Panc1 (cell line): ENCODE measurements around the gene CLDN5.

ENCODE experiments used
- CTCF ChIP-seq: fragments of 450-650 bp; IDR thresholded peaks from 2 replicates; pipeline ENCODE4 v1.5.1; 2017; ENCODE audit warnings: mild to moderate bottlenecking
- POLR2AphosphoS5 ChIP-seq: IDR thresholded peaks from 2 replicates; pipeline ENCODE4 v1.6.1; 2012; ENCODE audit warnings: mild to moderate bottlenecking, low read depth, low read length, moderate library complexity
- REST ChIP-seq, 2 experiments: IDR thresholded peaks; 2 replicates each; pipeline ENCODE4 v1.6.1; 2011 to 2012; ENCODE audit warnings: low read depth in 2 of 2, control low read depth in 1 of 2, low read length in 1 of 2, mild to moderate bottlenecking in 1 of 2, moderate library complexity in 1 of 2; ENCODE audit not compliant: insufficient read depth in 1 of 2
- SIN3A ChIP-seq: IDR thresholded peaks from 2 replicates; pipeline ENCODE4 v1.6.1; 2012; ENCODE audit warnings: low read depth, mild to moderate bottlenecking, low read length, moderate library complexity, borderline replicate concordance; ENCODE audit not compliant: insufficient read depth
- TCF7L2 ChIP-seq: IDR thresholded peaks from 2 replicates; pipeline ENCODE4 v1.6.1; 2011; ENCODE audit warnings: mild to moderate bottlenecking, low read depth, low read length, inconsistent platforms

- TF ChIP-seq CTCF (no peak), TCF7L2 (no peak), REST (IDR thresholded peaks at IDR 0.05; ENCODE audit: insufficient read depth in 1 of 2, low read depth in 2 of 2, low read length in 1 of 2) (no peak), POLR2AphosphoS5 (no peak), SIN3A (no peak)
These were observed 5.6 kb downstream of the CLDN5 start for GRCh38 chr22:19518635-19519034.
